Vein endothelial cell (primary cell): Measurements from ENCODE around the gene OSBP. TPM values are rescaled to one million over a fixed set of nuclear protein-coding genes. Genes with fewer than 3 reads are reported as not detected.

Experiments used
- small RNA-seq: library from RNA; depleted of rRNA; stranded (forward); fragments of <200 nt; gene quantifications from one replicate; pipeline ENCODE3, GENCODE V24; 2012
- total RNA-seq: library from RNA; depleted of rRNA; stranded (reverse); fragments of >200 nt; gene quantifications from 2 replicates; pipeline ENCODE4 v1.2.3, GENCODE V29; 2012

OSBP gene
- 36.3 and 36.9 TPM in 2 replicates for total RNA-seq

GRCh38 chr11:59615637-59616395, at the start of gene OSBP:
Gene OSBP (minus strand): TSS chr11:59615774. CDS start chr11:59615664, 110 bp downstream.

Small RNAs within 50 kb of the gene (small RNA-seq; reads per million reads assigned to genes)
- gene MIR3162: not detected

Other genes starting within 250 kb of the OSBP start
- not detected in 2 replicates for gene OR5A2, start 189.4 kb downstream of the OSBP start, total RNA-seq
- not detected in 2 replicates for gene OR5A1, start 179.3 kb downstream of the OSBP start, total RNA-seq
- gene OR4D6, start 158.8 kb downstream of the OSBP start, total RNA-seq: not detected in 2 replicates
- gene OR4D10, start 142.5 kb downstream of the OSBP start, total RNA-seq: not detected in 2 replicates
- gene OR4D11, start 112.2 kb downstream of the OSBP start, total RNA-seq: not detected in 2 replicates
- gene OR4D9, start 104.2 kb downstream of the OSBP start, total RNA-seq: not detected in 2 replicates
- gene PATL1, start 53.3 kb upstream of the OSBP start, total RNA-seq: 16.0 and 19.9 TPM in 2 replicates
- not detected in 2 replicates for gene OR10V1, start 98.1 kb upstream of the OSBP start, total RNA-seq
- gene STX3, start 139.6 kb upstream of the OSBP start, total RNA-seq: 76.5 and 76.8 TPM in 2 replicates
- gene MRPL16, start 195.0 kb upstream of the OSBP start, total RNA-seq: 32.3 and 35.6 TPM in 2 replicates
- not detected in 2 replicates for gene CBLIF, start 229.7 kb upstream of the OSBP start, total RNA-seq